ENCODE data around the gene NIN.
A peak's percentile ranks its signal among the peaks of the same experiment; 100 is the strongest.

Gene NIN

DNA sequence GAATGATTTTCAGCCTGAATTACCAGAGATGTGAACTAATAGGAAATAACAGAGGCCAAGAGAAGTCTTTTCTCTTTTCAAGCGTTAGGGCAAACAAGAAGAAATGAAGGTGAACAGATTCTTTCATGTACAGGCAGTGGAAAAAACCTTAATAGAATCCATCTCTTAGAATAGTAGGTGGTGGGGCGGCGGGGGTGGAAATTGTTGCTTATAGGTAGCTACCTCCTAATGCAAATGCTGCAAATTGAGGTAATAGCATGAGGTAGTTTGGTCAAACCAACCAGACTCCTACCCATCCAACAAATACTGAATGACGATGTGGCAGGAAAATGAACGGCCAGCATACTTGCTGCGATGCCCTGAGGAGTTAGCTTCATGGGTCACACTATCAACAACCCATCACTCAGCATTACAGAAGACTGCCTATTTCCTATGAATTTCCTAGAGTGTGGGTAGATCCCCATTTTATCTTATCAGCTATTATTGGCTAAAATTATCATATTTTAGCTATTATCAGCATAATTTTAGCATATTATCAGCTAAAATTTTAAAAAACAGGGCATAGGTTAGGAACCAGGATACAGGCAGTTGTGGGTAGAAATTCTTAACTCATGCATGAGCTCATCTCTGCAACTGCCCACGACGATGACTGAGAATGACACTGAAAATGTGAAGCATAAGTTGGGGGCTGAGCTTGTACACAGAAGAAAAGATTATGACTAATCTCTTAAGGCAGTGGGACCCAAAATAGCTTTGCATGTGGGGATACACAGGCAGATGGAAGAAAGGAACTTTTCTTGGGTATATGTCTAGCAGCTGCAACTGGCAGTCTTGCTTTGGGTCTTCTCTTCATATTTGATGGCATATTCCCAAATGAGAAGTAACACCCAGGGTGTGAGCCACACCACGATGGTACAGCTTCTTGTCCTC, 68.7 kb downstream of the NIN start:
- ATAC-seq (peak; percentile 98), DNase-seq (peak; percentile 55)

DNA sequence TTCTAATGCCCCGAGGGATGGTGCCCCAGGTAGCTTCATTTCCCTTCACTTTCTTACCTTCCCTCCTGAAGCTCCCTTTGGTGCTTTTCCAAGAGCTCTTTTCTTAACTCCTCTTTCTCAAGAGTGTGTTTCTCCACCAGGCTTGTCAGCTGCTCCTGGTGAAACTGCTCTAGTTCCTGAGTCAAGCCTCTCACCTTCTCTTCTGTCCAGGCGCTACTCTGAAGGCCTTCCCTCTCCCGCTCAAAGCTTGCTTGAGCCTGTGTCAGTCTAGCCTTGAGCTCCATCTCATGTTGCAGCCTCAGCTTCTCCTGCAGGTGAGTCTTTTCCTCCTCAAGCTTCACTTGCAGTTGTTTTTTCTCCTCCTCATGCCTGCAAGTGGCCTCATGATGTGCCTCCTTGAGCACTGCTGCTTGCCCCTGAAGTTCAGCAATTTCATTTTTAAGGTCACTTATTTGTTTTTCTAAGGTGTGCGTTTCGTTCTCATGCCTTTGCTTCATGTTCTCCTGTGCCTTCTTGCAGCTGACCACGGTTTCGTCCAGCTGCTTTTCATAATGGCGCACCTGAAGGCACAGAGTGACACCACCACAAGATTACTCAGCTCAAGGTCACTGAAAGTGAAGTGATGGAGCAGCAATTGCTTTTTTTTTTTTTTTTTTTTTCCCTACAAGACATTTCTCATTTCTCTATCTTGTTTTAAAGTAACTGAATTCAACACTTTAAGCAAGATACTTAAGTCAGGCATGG, 71.0 kb downstream of the NIN start:
- DNase-seq = no peak
- ATAC-seq = no peak

DNA sequence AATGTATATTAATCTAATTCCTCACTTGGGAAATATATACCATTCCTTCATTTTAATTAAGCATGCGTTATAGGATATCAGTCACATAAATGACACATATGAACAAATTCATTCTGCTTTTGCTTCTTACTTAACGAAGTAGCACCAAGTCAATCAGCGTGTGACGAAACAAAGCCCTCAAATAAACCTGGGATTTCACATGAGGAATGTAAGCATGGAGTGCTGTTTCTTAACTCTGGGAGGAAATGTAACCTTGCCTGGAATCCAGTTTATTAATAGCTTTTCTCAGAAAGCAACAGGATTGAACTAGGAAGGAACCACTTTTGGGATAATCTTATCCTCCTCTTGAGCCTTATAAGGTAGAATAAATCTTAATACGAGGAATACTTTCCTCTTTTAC, 72.0 kb downstream of the NIN start:
- ATAC-seq (no peak), DNase-seq (no peak)

DNA sequence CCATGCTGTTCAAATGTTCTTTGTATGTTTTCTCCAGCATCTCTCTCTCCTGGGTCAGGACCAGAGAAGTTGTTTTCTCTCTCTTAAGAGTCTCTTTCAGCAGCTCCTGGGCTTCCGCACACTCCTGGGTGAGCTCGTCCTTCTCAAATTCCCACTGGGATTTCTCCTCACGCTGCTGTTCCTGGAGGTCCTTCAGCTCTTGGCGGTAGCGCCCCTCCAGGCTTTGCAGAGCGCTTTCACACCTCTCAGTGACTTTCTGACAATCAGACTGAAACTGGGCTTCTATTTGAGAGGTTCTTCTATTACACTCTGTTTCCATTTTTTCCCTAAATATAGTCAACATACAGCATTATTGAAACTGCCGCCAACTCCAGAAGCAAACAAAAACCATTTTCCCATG, 72.7 kb downstream of the NIN start:
- DNase-seq (no peak), ATAC-seq (no peak)

DNA sequence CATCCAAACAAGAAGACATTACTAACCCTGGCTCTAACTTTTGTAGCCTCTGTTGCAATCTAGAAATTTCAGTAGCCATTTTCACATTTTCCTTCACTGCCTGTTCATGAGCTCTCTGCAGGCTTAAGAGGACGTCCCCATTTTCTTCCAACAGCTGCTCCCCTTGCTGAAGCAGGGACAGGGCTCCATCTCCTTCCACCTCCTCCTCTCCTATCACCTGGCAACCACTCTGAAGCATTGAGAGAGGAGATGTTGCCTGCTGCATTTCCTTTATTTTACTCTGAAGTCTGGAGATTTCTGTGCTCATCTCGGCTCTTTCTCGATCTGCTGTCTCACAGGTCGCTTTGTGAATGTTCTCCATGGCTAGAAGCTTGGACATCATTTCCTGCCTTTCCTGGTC, 73.3 kb downstream of the NIN start:
- no peak for ATAC-seq
- no peak for DNase-seq

DNA sequence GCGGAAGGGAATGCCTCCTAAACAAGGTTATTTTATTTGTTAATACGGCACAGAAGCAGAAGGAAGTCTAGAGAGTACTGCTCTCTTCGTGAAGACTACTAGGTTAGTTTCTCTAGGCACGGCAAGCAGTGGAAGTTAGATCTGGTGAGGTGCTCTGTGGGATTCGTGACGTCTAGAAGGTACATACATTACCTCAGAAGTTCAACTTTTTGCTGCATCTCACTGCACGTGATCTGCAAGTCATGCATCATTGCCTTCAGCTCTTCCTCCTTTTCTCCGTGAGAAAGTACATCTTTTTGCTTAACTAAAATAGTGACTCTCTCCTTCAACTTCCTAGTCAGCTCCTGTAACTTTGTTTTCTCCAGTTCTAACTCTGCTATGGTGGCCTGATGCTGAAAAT, 74.7 kb downstream of the NIN start:
- DNase-seq (peak; percentile 21), ATAC-seq (no peak)

DNA sequence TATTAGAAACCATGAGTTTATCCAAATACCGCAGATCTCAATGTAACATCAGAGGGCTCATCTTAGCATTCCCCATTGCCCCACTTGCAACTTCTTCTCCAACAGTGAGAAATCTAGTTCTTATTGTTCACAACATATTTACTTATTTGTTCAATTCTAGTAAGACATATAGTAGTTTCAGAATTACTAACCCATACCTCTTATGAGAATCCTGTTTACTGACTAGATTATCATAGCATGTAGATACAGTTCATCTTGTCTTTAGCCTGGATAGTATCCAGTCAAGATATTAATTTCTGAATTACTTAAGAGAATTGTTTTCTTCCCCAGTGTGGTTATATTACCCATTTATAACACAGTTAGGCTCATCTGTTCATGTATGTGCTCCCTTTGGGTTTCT, 80.6 kb downstream of the NIN start:
- no peak for ATAC-seq
- DNase-seq = no peak

DNA sequence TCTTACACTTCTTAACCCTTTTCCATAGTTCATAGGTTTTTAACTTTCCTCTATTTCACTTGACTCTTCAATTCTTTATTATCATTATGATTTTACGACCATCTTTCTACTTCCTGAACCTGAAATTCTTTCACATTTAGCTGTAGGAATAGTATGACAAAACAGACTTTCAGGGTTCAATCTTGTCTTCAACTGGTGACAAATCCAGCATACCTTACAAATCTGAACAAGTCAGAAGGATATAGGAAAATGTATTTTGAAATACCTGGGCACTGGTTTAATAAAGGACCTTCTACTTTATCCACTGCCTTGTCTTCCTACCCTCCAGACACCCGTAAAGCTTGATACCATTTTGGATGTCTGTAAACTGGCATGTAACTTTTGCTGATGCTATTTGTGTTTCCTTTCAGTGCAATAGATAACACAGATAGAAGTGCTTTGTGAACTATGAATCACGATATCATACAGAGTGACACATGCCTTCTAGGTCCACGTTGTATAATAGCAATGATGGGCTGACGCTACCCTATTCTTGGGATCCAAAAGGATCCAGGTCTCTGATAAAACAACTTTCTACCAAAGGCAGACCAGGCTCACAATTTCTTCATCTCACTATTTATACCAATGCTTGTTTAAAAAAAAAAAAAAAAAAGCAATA, 85.4 kb downstream of the NIN start:
- DNase-seq (no peak), ATAC-seq (no peak)

DNA sequence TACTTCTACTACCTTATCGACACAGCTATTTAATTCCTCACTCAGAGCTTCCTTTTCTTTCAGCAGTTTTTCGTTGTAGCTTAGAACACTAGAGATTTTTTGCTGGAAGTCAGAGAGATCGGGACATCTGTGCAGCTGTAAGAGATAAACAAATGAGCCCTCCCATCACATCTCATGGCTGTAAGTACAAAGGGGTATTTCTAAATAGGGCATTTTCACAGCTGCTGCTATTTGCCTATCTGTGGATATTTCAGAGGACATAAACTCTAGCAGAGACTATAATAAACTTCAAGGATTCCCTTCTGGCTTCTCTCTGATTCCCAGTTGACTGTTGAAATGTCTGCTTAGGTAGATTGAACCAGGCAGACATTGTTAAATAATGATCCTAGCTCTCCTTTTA, 86.7 kb downstream of the NIN start:
- DNase-seq = no peak
- no peak for ATAC-seq

DNA sequence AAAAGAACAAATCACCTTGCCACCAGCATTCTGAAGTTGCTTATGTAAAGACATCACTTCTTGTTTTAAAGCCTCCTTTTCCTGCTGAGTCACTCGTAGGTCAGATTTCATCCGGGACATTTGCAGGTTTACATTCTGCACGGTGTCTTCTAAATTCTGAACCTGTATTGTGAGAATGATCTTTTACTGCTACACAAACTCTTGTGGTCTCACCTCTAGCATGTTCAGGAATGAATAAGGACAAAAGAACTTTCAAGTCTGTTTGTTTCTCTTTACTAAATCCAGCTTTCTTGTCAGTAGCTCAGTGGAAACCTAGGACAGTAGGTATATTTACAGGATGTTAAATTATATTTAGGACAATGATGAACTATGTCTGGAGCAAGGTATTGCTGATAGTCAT, 89.4 kb downstream of the NIN start:
- ATAC-seq (no peak), DNase-seq (no peak)

DNA sequence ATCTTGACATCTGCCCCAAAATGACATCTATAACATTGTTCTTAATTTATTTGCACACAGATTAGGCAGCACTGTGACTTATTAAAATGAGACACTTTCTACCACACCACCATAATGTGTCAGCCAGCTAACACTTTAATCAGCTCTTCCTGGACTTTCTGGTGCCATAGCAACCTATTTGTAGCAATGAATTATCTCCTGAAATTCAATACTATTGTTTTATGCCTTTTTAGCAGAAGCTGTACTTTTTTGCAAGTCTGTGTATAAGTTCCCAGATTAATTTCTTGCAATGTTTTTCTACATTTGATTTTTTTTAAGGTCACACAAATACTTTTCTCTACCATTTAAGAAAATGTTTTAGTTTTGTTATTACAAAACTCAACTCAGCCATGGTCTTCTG, 90.1 kb downstream of the NIN start:
- no peak for ATAC-seq

DNA sequence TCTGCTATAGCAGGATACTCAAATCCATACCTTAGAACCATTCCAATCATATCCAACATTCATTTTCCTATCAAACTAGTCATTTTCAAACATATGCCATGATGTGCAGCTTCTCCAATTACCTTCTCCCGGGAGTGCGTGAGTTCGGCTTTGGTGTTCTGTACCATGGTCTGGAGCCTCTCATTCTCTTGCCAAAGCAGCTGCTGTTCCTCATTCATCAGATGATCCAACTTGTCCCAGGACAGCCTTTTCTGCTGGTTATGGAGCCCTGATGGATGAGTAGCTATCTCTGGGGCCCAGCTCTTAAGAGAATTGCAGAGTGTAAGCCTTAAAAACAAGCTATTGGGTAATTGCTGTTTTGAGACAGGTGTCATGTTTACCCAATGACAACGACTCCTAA, 91.8 kb downstream of the NIN start:
- DNase-seq = no peak
- ATAC-seq = no peak

More for the DNA sequence above, 90.1 kb downstream of the NIN start:
- no peak for DNase-seq

DNA sequence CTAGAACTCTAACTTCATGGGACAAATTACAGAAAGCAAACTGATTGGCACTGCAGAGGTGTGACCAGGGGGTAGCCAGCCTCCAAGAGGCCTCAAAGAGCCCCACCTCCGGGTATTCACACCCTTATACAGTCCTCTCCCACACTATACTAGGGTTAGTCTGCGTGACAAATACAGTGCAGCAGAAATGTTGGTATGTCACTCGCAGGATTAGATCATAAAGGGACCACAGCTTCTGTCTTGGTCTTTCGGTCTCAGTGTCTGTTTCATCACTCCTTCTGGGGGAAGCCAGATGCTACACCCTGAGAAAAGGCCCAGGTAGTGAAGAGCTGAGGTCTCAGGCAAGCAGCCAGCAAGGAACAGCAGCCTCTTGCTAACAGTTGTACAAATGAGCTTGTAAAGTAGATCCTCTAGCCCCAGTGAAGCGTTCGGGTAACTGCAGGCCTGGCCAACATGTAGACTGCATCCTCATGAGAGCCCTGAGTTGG, 94.0 kb downstream of the NIN start:
- DNase-seq = peak; percentile 37
- ATAC-seq = peak; percentile 99

DNA sequence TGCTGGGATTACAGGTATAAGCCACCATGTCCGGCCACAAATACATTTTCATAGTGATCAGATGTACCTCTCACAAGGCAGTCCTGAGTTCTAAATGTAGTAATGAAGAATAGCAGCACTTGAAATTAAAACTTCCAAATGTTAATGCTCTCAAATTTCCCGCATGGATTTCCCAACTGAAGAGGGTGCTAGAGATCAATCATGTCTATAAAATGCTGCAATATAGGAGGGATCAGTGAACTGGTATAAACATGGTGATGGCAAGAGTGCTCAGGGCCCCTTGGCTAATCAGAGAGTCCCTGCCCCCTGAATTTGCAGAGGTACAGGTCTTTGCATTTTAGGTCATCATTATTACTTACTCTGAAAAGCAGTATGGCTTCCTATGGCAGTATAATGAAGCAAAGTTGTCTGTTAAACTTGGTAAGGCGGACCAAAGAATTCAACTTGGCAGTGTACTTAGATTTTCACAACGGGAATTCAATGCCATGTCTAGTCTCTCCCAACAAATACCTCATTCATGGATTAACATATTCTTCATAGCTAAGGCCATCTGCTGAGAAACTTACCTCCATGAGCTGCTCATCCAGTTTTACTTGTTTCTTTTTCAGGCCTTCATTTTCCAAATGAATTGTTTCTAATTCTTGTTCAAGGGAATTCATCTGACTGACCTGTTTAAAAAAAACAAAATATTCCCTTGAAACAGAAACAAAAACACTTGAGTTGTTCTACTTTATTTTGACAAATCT, 95.8 kb downstream of the NIN start:
- DNase-seq = no peak
- ATAC-seq = no peak

DNA sequence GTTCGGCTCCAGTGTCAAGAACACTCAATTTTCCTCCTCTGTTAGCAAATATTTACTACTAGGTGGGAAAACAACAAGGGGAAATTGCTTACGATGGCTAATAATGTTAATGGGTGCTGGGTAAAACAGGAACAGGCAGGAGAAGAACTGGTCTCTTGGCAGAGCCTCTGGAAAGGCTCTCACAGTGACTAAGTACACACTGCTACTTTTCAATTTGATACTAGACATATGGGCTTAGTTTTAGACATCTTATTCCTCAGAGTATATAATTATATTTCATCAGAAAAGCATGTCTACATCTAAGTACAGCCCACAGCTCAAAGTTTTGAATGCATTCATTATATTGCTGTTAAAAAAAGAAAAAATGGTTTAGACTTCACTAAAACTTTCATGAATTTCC, 97.5 kb downstream of the NIN start:
- no peak for ATAC-seq

DNA sequence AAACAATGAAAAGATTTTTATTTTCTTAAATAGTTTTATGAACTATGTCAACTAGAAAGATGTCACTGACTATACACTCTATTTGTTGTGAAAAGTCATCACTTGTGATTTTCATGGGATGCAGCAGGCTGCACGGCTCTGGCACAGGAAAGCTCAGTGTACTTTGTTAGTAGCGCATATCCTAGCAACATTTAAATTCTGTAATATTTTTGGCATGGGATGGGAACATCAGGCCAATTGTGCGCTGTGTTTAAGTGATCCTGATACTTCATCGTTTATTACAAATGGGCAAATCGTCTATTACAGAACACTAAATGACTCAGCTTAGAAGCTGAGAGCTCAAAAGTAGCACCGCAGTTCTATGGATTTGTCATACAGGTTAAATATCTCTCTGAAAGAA, 102.1 kb downstream of the NIN start:
- DNase-seq = no peak
- no peak for ATAC-seq

More for the DNA sequence above, 97.5 kb downstream of the NIN start:
- DNase-seq = no peak

DNA sequence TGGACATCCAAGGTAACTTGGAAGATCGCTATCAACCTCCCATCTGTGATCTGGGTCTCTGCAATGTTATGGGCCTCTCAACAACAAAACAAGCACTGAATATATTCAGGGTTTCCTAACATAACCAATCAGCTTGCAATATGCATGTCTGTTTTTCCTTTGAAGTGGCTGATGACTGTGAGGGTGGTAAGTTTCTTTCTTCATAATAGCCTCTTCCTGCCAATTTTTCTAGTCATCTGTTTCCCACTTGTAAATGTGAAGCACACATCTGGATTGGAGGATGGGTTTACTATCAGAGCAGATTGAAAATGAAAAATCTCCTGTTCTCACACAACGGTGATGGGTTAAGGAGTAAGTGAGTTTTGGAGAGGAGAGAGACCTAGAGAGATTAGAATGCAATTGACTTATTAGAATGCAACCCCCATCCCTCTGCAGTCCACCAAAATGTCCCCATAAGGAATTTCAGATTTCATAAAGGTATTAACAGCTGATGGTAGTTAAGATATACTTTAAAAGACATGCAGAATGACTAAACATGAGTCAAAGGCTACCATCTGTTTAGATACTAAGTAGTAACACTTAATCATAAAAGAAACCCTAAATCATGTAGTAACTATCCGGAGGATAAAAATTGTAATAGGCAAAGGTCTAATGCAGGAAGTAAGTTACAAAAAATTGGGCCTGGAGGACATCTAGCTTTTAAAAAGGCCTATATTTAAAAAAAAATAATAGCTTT, 104.4 kb downstream of the NIN start:
- ATAC-seq (peak; percentile 95), DNase-seq (no peak)

DNA sequence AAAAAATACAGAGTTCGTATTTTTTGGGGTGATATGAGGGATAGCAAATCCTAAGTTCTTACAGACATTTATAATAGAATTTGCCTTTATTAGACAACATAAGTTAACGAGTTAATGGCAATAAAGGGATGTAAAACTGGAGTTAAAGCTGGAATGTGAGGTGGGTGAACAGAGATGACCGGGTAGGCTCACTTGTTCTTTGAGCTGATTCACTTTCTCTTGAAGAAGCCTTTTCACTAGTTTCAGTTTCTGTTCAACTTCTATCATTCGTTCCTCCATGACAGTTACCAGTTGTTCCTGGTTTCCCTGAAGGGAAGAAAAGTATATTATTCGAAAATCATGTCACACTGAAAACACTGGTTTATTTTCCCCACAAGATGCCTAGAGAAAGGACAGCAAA, 105.2 kb downstream of the NIN start:
- DNase-seq = no peak

DNA sequence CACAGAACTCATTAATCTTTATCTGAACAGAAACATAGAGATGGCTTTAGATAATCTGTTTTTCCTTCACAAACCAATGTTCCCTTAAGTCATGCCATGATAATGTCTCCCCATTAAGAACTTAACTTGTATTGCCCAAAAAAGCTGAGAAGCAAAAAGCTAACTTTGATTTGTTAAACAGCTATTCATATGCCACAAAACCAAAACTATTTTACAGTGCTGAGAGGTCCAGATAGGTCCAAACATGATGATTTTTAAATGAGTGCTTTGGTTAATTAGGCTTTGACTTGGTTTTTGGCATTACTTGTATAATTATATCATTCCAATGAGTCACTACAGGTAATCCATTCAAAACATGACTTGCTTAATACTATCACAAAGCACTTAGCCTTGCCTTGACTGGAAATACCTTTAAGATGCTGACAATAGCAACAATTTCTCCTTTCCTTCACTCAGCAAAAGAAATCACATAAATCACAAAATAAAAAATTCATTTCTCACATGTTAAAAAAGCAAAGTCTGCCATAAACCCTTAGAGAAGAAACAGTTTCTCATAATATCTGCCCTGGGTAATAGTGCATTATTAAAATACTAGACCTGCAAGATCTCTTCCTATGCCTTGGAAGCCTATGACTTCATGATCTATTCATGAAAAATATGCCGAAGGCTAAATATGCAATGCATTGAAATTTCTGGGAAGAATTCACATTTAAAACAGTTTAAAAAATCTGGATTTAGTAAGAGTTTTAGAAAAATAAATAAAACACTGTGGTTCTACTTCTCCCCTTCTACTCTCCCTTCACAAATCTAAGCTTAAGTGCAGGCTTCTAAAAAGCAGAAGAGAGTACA, 110.8 kb downstream of the NIN start:
- ATAC-seq (no peak), DNase-seq (no peak)

More for the DNA sequence above, 105.2 kb downstream of the NIN start:
- no peak for ATAC-seq

DNA sequence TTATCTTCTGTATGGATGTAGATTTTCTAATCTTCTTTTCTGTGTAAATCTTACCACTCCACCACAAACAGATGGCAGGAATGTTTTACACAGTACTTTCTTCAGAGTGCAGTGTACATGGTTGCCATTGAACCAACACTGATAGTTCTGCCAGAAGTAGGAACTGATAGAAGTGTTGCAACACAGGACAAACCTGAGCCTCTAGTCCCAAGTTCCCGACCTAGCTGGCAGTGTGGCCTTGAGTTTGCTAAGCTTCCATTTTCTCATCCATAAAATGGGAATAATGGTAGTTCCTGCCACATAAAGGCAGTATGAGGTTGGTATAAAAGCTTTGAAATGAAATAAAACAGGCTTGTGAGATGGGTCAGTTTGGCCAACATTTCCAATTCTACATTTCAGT, 112.0 kb downstream of the NIN start:
- ATAC-seq = no peak
- no peak for DNase-seq

Measured in stimulated activated naive CD8-positive, alpha-beta T cell treated with anti-CD3 and anti-CD28 coated beads, Interleukin-15, Interleukin-2, amounts not matched to agents 100 U/mL and 50 U/mL, for 24 hours (primary cell).